GM12873 (cell line): ENCODE measurements around the gene STIM2.

Source experiments
- TF ChIP-seq, protein P1 (sequence below): IDR thresholded peaks from 2 replicates; pipeline ENCODE4 v1.5.1; 2012; ENCODE audit warnings: low read depth, mild to moderate bottlenecking, moderate library complexity, low read length, control low read depth; ENCODE audit not compliant: insufficient read depth; ENCODE audit errors: missing control alignments

Gene STIM2

GRCh38 chr4:27022963-27023362, 162.3 kb downstream of the STIM2 start:
- TF ChIP-seq, protein P1, sequence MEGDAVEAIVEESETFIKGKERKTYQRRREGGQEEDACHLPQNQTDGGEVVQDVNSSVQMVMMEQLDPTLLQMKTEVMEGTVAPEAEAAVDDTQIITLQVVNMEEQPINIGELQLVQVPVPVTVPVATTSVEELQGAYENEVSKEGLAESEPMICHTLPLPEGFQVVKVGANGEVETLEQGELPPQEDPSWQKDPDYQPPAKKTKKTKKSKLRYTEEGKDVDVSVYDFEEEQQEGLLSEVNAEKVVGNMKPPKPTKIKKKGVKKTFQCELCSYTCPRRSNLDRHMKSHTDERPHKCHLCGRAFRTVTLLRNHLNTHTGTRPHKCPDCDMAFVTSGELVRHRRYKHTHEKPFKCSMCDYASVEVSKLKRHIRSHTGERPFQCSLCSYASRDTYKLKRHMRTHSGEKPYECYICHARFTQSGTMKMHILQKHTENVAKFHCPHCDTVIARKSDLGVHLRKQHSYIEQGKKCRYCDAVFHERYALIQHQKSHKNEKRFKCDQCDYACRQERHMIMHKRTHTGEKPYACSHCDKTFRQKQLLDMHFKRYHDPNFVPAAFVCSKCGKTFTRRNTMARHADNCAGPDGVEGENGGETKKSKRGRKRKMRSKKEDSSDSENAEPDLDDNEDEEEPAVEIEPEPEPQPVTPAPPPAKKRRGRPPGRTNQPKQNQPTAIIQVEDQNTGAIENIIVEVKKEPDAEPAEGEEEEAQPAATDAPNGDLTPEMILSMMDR, result no peak

- TF ChIP-seq, protein P1, result no peak
Measured at GRCh38 chr4:27023366-27023765, 162.7 kb downstream of the STIM2 start.

DNA sequence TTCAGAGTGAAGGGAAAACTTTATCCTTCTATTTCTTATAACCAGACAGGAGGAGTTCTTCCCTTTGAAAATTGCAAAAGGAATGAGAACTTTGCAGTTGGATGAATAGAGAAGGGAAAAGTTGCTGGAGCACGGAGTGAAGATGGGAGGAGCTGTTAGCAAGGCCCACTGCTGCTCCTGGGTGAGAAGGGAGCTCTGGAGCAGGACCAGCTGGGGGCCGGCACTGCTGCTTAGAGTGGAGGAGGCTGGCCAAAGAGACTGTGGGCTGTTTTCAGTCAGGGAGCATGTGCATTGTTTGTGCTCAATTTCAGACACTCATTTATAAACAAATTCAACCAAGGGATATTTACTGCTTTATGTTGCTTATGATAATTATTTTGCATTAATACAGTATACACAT, 164.2 kb downstream of the STIM2 start:
- TF ChIP-seq, protein P1, result no peak

DNA sequence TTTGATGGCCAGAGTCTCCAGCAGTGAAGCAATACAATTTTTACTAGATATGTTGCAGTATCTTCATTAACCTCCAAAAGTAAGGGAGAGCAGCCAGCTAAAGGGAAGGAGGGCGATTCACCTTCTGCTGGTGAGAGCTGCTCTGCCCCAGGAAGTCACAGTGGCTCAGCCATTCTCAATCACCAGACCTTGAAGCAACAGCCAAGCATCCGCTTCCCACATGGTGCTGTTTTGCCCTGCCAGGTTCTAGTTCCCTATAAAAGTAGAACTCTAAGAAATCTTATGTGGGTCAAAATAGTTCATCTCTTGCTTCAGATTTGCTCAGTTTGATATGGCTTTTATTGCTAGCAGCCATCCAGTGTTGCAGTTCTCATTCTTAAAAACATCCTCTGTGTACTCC, 166.8 kb downstream of the STIM2 start:
- TF ChIP-seq, protein P1, result no peak

- TF ChIP-seq, protein P1, result no peak
Measured at GRCh38 chr4:27040356-27040755, 179.7 kb downstream of the STIM2 start.

DNA sequence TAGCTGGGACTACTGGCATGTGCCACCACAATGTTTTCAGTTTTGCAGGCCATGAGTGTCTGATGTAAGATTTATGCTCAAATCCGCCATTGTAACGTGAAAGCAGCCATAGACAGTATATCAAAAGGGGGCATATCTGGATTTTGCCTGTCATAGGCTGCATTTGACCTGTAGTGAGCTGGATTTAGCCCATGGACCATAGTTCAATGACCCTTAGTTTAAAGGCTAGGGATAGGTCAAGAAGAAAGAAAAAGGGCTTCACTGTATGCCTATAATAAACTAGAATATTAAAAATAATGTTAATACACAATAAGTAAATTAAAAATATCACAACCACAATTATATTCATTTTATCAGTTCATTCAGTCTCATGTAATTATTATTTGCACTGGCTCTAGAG, 181.8 kb downstream of the STIM2 start:
- TF ChIP-seq, protein P1, result no peak

- TF ChIP-seq, protein P1, result no peak
Measured at GRCh38 chr4:27043200-27043599, 182.6 kb downstream of the STIM2 start.
